CD14-positive monocyte (primary cell): ENCODE measurements around the gene EIPR1. TPM values are rescaled to one million over a fixed set of nuclear protein-coding genes. Genes with fewer than 3 reads are reported as not detected.

Source experiments
- DNase-seq, 3 donors: peaks; one replicate each; pipeline ENCODE4 v3.0.0-alpha.2; 2011 to 2022
- H2AFZ ChIP-seq: 2 replicates; pipeline ENCODE4 v1.6.0; 2012; ENCODE audit warnings: mild to moderate bottlenecking, low read depth, low read length, inconsistent platforms; ENCODE audit not compliant: insufficient read depth, poor library complexity, severe bottlenecking
- H3K27ac ChIP-seq, 2 donors: 1 replicate in 1 of 2; 2 replicates in 1 of 2; pipeline ENCODE4 v1.5.1; 2012 to 2013; ENCODE audit warnings: low read length in 2 of 2, control low read depth in 1 of 2, inconsistent platforms in 1 of 2, low read depth in 1 of 2, mild to moderate bottlenecking in 1 of 2
- H3K27me3 ChIP-seq, 2 donors: one replicate each; pipeline versions ENCODE4 v1.6.0 to v1.6.1; 2011 to 2013; ENCODE audit warnings: low read length in 2 of 2; ENCODE audit not compliant: control insufficient read depth in 2 of 2, insufficient read depth in 2 of 2
- H3K36me3 ChIP-seq, 2 donors: replicated peaks in 1 of 2; 1 replicate in 1 of 2; 2 replicates in 1 of 2; pipeline versions ENCODE4 v1.5.1 to v1.6.1; 2012 to 2013; ENCODE audit warnings: low read length in 2 of 2, control low read depth in 1 of 2, inconsistent platforms in 1 of 2, mild to moderate bottlenecking in 1 of 2; ENCODE audit not compliant: insufficient read depth in 2 of 2, control insufficient read depth in 1 of 2
- H3K4me1 ChIP-seq, 2 donors: 1 replicate in 1 of 2; 2 replicates in 1 of 2; pipeline versions ENCODE4 v1.5.1 to v1.6.1; 2012 to 2013; ENCODE audit warnings: low read length in 2 of 2, control low read depth in 1 of 2, inconsistent platforms in 1 of 2, mild to moderate bottlenecking in 1 of 2, moderate library complexity in 1 of 2; ENCODE audit not compliant: insufficient read depth in 2 of 2, control insufficient read depth in 1 of 2
- H3K4me2 ChIP-seq: replicated peaks from 2 replicates; pipeline ENCODE3; 2012; ENCODE audit warnings: low read length, moderate library complexity, mild to moderate bottlenecking; ENCODE audit not compliant: poor library complexity, severe bottlenecking; ENCODE audit errors: extremely low read depth
- H3K4me3 ChIP-seq, 3 experiments: fragments of 200-600 bp in 1 of 3; sonication (generic) in 1 of 3; replicated peaks in 1 of 3; 1 replicate in 2 of 3; 2 replicates in 1 of 3; pipeline ENCODE4 v1.5.1; 2011 to 2013; ENCODE audit warnings: low read length in 3 of 3, mild to moderate bottlenecking in 3 of 3, control low read depth in 2 of 3, low read depth in 2 of 3, inconsistent platforms in 1 of 3, moderate library complexity in 1 of 3
- H3K79me2 ChIP-seq: 2 replicates; pipeline ENCODE4 v1.6.0; 2012; ENCODE audit warnings: mild to moderate bottlenecking, control low read depth, inconsistent platforms, low read length, moderate library complexity; ENCODE audit not compliant: insufficient read depth
- H3K9ac ChIP-seq: 2 replicates; pipeline ENCODE4 v1.6.0; 2017; ENCODE audit warnings: low read length, mild to moderate bottlenecking; ENCODE audit not compliant: insufficient read depth, poor library complexity, severe bottlenecking
- H3K9me3 ChIP-seq, 2 donors: replicated peaks in 1 of 2; 1 replicate in 1 of 2; 2 replicates in 1 of 2; pipeline versions ENCODE4 v1.5.1 to v1.6.1; 2012 to 2013; ENCODE audit warnings: low read length in 2 of 2, control low read depth in 1 of 2; ENCODE audit not compliant: control insufficient read depth in 1 of 2, insufficient read depth in 1 of 2
- H4K20me1 ChIP-seq: 2 replicates; pipeline ENCODE4 v1.6.0; 2012; ENCODE audit warnings: mild to moderate bottlenecking, low read length, control low read depth, moderate library complexity; ENCODE audit not compliant: insufficient read depth
- H3K27ac Mint-ChIP-seq, 7 donors: one replicate each; pipeline ENCODE4 v1.8.0; 2020; ENCODE audit warnings: mild to moderate bottlenecking in 7 of 7, mixed read lengths in 7 of 7, moderate library complexity in 6 of 7, inconsistent platforms in 2 of 7
- H3K27me3 Mint-ChIP-seq, 3 donors: one replicate each; pipeline ENCODE4 v1.8.0; 2021 to 2022; ENCODE audit warnings: low read depth in 3 of 3, mild to moderate bottlenecking in 3 of 3, mixed read lengths in 3 of 3, moderate library complexity in 3 of 3, inconsistent platforms in 1 of 3
- H3K36me3 Mint-ChIP-seq, 2 donors: one replicate each; pipeline ENCODE4 v1.8.0; 2020; ENCODE audit warnings: mixed read lengths in 2 of 2, inconsistent platforms in 1 of 2, mild to moderate bottlenecking in 1 of 2
- H3K4me1 Mint-ChIP-seq: one replicate; pipeline ENCODE4 v1.8.0; 2020; ENCODE audit warnings: mild to moderate bottlenecking, mixed read lengths
- H3K4me3 Mint-ChIP-seq, 2 donors: one replicate each; pipeline ENCODE4 v1.8.0; 2020; ENCODE audit warnings: mild to moderate bottlenecking in 2 of 2, mixed read lengths in 2 of 2, moderate library complexity in 1 of 2
- H3K9me3 Mint-ChIP-seq, 7 donors: one replicate each; pipeline ENCODE4 v1.8.0; 2020 to 2022; ENCODE audit warnings: mixed read lengths in 7 of 7, mild to moderate bottlenecking in 6 of 7, moderate library complexity in 6 of 7, inconsistent platforms in 2 of 7
- CTCF ChIP-seq: fragments of 200-600 bp; IDR thresholded peaks from one replicate; pipeline ENCODE4 v1.8.0; 2022; ENCODE audit warnings: antibody characterized with exemption, mild to moderate bottlenecking
- WGBS: methylation state at CpG from one replicate; pipeline ENCODE4 v1.1.5; 2013; ENCODE audit warnings: missing lambda C conversion rate; ENCODE audit not compliant: insufficient coverage; 5-methylcytosine and 5-hydroxymethylcytosine counted together
- intact Hi-C, 2 donors: fragments of 100-400 bp; cut with micrococcal nuclease; formaldehyde crosslinking; loops; one replicate each; pipeline versions ENCODE4 v1.15.0 to v1.15.1; 2023
- polyA plus RNA-seq, 3 donors: library from polyadenylated mRNA; depleted of rRNA in 1 of 3; unstranded in 2 of 3; stranded (reverse) in 1 of 3; fragments of 300-500 nt in 2 of 3; fragments of >200 nt in 1 of 3; fragmentation: Illumina TruSeq in 2 of 3; gene quantifications; 1 replicate in 2 of 3; 2 replicates in 1 of 3; pipeline ENCODE4 v1.2.3, GENCODE V29; 2012 to 2021

EIPR1 gene
- polyA plus RNA-seq, 3 donors = 19.0 to 22.4 (median 20.8) TPM

DNA sequence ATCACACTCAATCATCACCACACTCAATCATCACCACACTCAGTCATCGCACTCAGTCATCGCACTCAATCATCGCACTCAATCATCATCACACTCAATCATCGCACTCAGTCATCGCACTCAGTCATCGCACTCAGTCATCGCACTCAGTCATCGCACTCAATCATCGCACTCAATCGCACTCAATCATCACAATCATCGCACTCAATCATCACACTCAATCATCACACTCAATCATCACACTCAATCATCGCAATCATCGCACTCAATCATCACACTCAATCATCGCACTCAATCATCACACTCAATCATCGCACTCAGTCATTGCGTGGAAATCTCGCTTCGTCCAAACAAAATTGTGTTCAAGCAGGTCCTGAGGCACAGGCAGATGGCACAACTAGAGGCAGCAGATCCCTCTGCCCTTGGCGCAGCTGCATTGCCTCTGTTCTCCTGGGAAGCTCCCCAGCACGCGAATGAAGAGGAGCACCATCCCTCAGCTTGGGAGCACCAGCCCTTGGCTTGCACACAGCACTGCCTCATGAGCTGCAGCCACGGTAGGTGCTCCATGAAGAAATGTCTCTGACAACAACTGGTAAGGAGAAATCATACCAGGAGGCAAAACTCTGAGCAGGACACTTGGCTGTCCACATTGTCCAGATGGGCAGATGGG is 108.1 kb downstream of the EIPR1 start:
- peaks cover 4% of the 10 kb centered on the region for H3K4me1 Mint-ChIP-seq
- H3K9me3 Mint-ChIP-seq = peaks cover 0 to 14% (median 6%) of the 10 kb centered on the region in 7 donors
- H3K27me3 Mint-ChIP-seq = no peaks in the 10 kb centered on the region
- Histone ChIP-seq H3K4me3 (no peak overlapping the region), H3K4me2 (no peak overlapping the region), H3K79me2 (no peaks in the 10 kb centered on the region), H4K20me1 (no peaks in the 10 kb centered on the region), H3K9me3 (peaks cover 5 to 14% of the 10 kb centered on the region in 2 donors), H3K36me3 (peaks cover 0 to 7% of the 10 kb centered on the region in 2 donors), H3K27me3 (no peaks in the 10 kb centered on the region), H3K9ac (no peak overlapping the region), H3K27ac (no peak overlapping the region), H2AFZ (no peak overlapping the region), H3K4me1 (peaks cover 3 to 5% of the 10 kb centered on the region in 2 donors)
- H3K4me3 Mint-ChIP-seq = no peak overlapping the region
- DNase-seq = no peak
- H3K36me3 Mint-ChIP-seq = peaks cover 6 to 10% of the 10 kb centered on the region in 2 donors
- TF ChIP-seq CTCF = no peak
- intact Hi-C loops = no loop called here
- WGBS = over 99% methylated on average over 11 of the region's 22 CpGs
- H3K27ac Mint-ChIP-seq = no peak overlapping the region

DNA sequence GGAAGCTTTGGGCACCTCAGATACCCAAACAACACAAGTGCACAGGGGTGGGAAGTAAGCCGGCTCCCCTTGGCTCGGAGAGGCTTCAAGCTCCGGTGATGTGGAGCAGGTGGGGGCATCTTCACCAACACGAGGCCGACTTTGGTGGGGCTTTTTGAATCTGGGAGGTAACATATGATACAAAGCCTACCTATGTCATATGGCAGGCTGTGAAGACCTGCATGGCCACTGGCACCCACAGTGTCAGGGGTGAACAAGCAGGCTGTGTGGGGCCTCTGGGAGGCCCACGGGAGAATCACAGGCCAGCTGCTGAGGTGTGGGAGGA is 109.0 kb downstream of the EIPR1 start:
- Histone ChIP-seq H4K20me1 (no peaks in the 10 kb centered on the region), H3K4me1 (peaks cover 10 to 13% of the 10 kb centered on the region in 2 donors), H3K27ac (no peak overlapping the region), H3K9ac (no peak overlapping the region), H3K27me3 (no peaks in the 10 kb centered on the region), H2AFZ (no peak overlapping the region), H3K4me2 (no peak overlapping the region), H3K9me3 (peaks cover 5 to 9% of the 10 kb centered on the region in 2 donors), H3K36me3 (peaks cover 0 to 2% of the 10 kb centered on the region in 2 donors), H3K4me3 (no peak overlapping the region), H3K79me2 (no peaks in the 10 kb centered on the region)
- no peak for DNase-seq
- intact Hi-C loops = no loop called here
- Mint-ChIP-seq H3K36me3 (peaks cover 6 to 8% of the 10 kb centered on the region in 2 donors), H3K27ac (no peak overlapping the region), H3K27me3 (no peaks in the 10 kb centered on the region), H3K4me1 (peaks cover 12% of the 10 kb centered on the region), H3K4me3 (no peak overlapping the region), H3K9me3 (peaks cover 0 to 9% (median 2%) of the 10 kb centered on the region in 7 donors)
- WGBS = no CpG with 5 or more reads among the region's 6 CpGs
- no peak for TF ChIP-seq CTCF
